Endodermal cell (in vitro differentiated cells): Measurements from ENCODE around the gene FZD8. TPM values are rescaled to one million over a fixed set of nuclear protein-coding genes. Genes with fewer than 3 reads are reported as not detected.
A peak's percentile ranks its signal among the peaks of the same experiment; 100 is the strongest.

Experiments used
- DNase-seq: peaks from one replicate; pipeline ENCODE4 v3.0.0-alpha.2; 2017
- H3K27ac ChIP-seq: 2 replicates; pipeline ENCODE4 v1.5.1; 2013; ENCODE audit warnings: mild to moderate bottlenecking, low read depth, low read length, moderate library complexity
- H3K27me3 ChIP-seq: 2 replicates; pipeline ENCODE4 v1.6.1; 2013; ENCODE audit warnings: mild to moderate bottlenecking, low read length, moderate library complexity; ENCODE audit not compliant: insufficient read depth, control insufficient read depth, poor library complexity, severe bottlenecking
- H3K36me3 ChIP-seq: 2 replicates; pipeline ENCODE4 v1.7.0; 2013; ENCODE audit warnings: mild to moderate bottlenecking, low read length, moderate library complexity; ENCODE audit not compliant: control insufficient read depth, insufficient read depth
- H3K4me1 ChIP-seq: one replicate; pipeline ENCODE4 v1.7.0; 2013; ENCODE audit warnings: low read length; ENCODE audit not compliant: control insufficient read depth, insufficient read depth
- H3K4me3 ChIP-seq: 2 replicates; pipeline ENCODE4 v1.5.1; 2013; ENCODE audit warnings: mild to moderate bottlenecking, low read length, moderate library complexity
- H3K9ac ChIP-seq: 2 replicates; pipeline ENCODE4 v1.6.1; 2013; ENCODE audit warnings: mild to moderate bottlenecking, low read length, moderate library complexity; ENCODE audit not compliant: poor library complexity, severe bottlenecking; ENCODE audit errors: extremely low read depth
- H3K9me3 ChIP-seq: 2 replicates; pipeline ENCODE4 v1.6.1; 2013; ENCODE audit warnings: mild to moderate bottlenecking, low read length, moderate library complexity; ENCODE audit not compliant: control insufficient read depth
- H3K27ac Mint-ChIP-seq: 2 replicates; pipeline ENCODE4 v1.8.0; 2020; ENCODE audit warnings: mixed read lengths
- H3K27me3 Mint-ChIP-seq: 2 replicates; pipeline ENCODE4 v1.8.0; 2021; ENCODE audit warnings: mild to moderate bottlenecking, mixed read lengths; ENCODE audit not compliant: insufficient read depth
- H3K36me3 Mint-ChIP-seq: 2 replicates; pipeline ENCODE4 v1.8.0; 2020; ENCODE audit warnings: low read depth, mixed read lengths
- H3K4me1 Mint-ChIP-seq: 2 replicates; pipeline ENCODE4 v1.8.0; 2020; ENCODE audit warnings: mixed read lengths
- H3K4me3 Mint-ChIP-seq: 2 replicates; pipeline ENCODE4 v1.8.0; 2020; ENCODE audit warnings: mild to moderate bottlenecking, moderate library complexity, mixed read lengths
- H3K9me3 Mint-ChIP-seq: 2 replicates; pipeline ENCODE4 v1.8.0; 2020; ENCODE audit warnings: mild to moderate bottlenecking, mixed read lengths
- WGBS, 2 experiments: methylation state at CpG; one replicate each; pipeline versions ENCODE4 v1.1.5 to v1.1.7; 2013; ENCODE audit warnings: missing lambda C conversion rate in 2 of 2, mixed read lengths in 1 of 2; ENCODE audit not compliant: insufficient coverage in 1 of 2, insufficient read length in 1 of 2; 5-methylcytosine and 5-hydroxymethylcytosine counted together
- total RNA-seq, 2 donors: library from RNA; stranded (reverse); fragmentation: NEBNext Ultra II Directional in 1 of 2; extraction: Animal tissue kit (Norgen Biotek cat#: 25700) in 1 of 2; gene quantifications; 2 replicates in 1 of 2; 3 replicates in 1 of 2; pipeline ENCODE4 v1.2.1, GENCODE V29; 2021
- TF ChIP-seq, protein P1 (sequence below): fragments of 200-600 bp; sonication (generic); conservative IDR thresholded peaks from 2 replicates; pipeline ENCODE4 v1.5.0; 2021; ENCODE audit warnings: antibody characterized with exemption, mild to moderate bottlenecking

FZD8 gene
- total RNA-seq, 2 donors from 2014 or later, result 133 to 189 TPM

DNA sequence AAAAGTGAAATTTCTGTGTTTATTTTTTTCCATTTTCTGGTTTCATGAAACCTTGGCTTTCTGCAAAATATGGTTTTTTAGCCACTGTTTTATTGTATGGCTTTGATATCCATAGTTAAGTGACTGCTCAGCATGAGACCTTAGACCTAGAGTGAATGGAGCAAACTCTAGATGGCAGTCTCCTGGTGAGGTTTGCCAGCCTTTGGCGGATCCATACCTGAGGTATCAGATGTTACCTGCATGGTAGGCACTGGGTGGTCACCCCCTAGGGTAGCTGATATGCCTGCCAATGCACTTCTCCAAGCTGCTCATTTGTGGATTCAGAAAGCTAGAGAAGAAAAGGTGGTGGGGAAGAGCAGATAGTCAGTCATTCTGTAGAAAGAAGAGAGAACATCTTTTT is 17.4 kb upstream of the FZD8 start:
- H3K9me3 ChIP-seq, result peaks cover 11% of the 10 kb centered on the region
- Mint-ChIP-seq H3K27me3 (no peaks in the 10 kb centered on the region), H3K9me3 (no peaks in the 10 kb centered on the region), H3K4me1 (peaks cover 26% of the 10 kb centered on the region), H3K4me3 (no peak overlapping the region), H3K27ac (no peak overlapping the region), H3K36me3 (peaks cover 11% of the 10 kb centered on the region)
- WGBS, 2 experiments, result 62 to 100% methylated on average over 1 of the region's 1 CpG
- DNase-seq, result peak; percentile 55
- TF ChIP-seq, protein P1, sequence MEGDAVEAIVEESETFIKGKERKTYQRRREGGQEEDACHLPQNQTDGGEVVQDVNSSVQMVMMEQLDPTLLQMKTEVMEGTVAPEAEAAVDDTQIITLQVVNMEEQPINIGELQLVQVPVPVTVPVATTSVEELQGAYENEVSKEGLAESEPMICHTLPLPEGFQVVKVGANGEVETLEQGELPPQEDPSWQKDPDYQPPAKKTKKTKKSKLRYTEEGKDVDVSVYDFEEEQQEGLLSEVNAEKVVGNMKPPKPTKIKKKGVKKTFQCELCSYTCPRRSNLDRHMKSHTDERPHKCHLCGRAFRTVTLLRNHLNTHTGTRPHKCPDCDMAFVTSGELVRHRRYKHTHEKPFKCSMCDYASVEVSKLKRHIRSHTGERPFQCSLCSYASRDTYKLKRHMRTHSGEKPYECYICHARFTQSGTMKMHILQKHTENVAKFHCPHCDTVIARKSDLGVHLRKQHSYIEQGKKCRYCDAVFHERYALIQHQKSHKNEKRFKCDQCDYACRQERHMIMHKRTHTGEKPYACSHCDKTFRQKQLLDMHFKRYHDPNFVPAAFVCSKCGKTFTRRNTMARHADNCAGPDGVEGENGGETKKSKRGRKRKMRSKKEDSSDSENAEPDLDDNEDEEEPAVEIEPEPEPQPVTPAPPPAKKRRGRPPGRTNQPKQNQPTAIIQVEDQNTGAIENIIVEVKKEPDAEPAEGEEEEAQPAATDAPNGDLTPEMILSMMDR, result peak; percentile 51
- no peaks in the 10 kb centered on the region for H3K27me3 ChIP-seq
- H3K4me3 ChIP-seq, result no peak overlapping the region
- H3K27ac ChIP-seq, result no peak overlapping the region
- peaks cover 3% of the 10 kb centered on the region for H3K4me1 ChIP-seq
- no peak overlapping the region for H3K9ac ChIP-seq
- no peaks in the 10 kb centered on the region for H3K36me3 ChIP-seq

DNA sequence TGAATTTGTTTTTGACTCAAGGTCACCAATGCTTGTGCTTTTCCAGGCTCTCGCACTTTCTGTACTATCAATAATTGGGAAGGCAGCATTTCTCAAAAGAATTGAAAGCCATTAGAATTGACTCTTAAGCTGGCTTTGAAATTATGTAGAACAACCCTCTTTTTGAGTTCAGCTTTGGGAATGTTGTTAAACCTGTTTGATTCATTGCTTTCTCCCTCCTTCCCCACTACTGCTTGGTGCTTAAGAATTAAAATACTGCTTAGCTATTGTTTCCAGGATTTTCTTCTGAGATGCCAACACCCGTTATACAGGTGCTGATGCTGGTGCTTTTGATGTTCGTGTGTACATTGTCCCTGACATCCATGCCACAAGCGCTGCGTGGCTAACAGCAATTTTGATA is 15.5 kb upstream of the FZD8 start:
- Histone ChIP-seq H3K27ac (no peak overlapping the region), H3K4me1 (peaks cover 3% of the 10 kb centered on the region), H3K27me3 (no peaks in the 10 kb centered on the region), H3K9ac (no peak overlapping the region), H3K36me3 (no peaks in the 10 kb centered on the region), H3K4me3 (no peak overlapping the region), H3K9me3 (peaks cover 11% of the 10 kb centered on the region)
- Mint-ChIP-seq H3K27ac (no peak overlapping the region), H3K36me3 (peaks cover 11% of the 10 kb centered on the region), H3K9me3 (no peaks in the 10 kb centered on the region), H3K4me3 (no peak overlapping the region), H3K27me3 (no peaks in the 10 kb centered on the region), H3K4me1 (peaks cover 14% of the 10 kb centered on the region)
- DNase-seq, result no peak
- TF ChIP-seq, protein P1, result no peak
- WGBS, 2 experiments, result 92 to 100% methylated on average over 5 of the region's 5 CpGs

DNA sequence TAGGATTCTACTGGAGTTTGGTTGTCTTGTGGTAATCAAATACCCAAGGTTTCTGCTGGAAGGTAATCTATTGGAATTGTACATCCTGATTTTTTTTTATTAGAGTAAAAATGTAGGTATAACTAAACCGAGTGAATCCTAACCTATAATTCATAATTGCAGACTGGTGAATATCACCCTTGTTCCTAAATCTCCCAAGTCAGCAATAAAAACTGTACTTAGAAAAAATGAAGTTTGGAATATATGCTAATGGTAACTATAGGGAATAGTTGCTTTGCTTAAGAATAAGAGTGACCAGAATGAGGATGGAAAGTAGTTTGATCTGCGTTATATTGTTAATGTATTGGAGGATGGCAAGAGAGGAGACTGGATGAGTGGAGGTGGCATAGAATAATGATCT is 10.7 kb upstream of the FZD8 start:
- TF ChIP-seq, protein P1, result no peak
- Histone ChIP-seq H3K27me3 (no peaks in the 10 kb centered on the region), H3K27ac (no peak overlapping the region), H3K4me1 (no peaks in the 10 kb centered on the region), H3K4me3 (no peak overlapping the region), H3K9ac (no peak overlapping the region), H3K36me3 (no peaks in the 10 kb centered on the region), H3K9me3 (peaks cover 3% of the 10 kb centered on the region)
- WGBS, 2 experiments, result 88 to 95% methylated on average over 1 of the region's 2 CpGs
- Mint-ChIP-seq H3K9me3 (no peaks in the 10 kb centered on the region), H3K4me3 (no peak overlapping the region), H3K36me3 (peaks cover under 1% of the 10 kb centered on the region), H3K27me3 (no peaks in the 10 kb centered on the region), H3K4me1 (peaks cover 6% of the 10 kb centered on the region), H3K27ac (no peak overlapping the region)
- no peak for DNase-seq
